Measurements from ENCODE around the gene GOLGA6C. TPM values are rescaled to one million over a fixed set of nuclear protein-coding genes. Genes with fewer than 3 reads are reported as not detected.
"Not testable (repeated sequence)": the region's sequence is repeated elsewhere in the genome, so short reads cannot be mapped to it uniquely, and the experiment has no call there.

The GOLGA6C gene
- total RNA-seq, 4 donors from 2014 or later: 0.17 to 0.41 TPM; not detected in 2

GRCh38 chr15:75273751-75274359 lies 15.7 kb downstream of the GOLGA6C start:
- H3K4me1 ChIP-seq; in situ Hi-C loops (cut with MboI; ENCODE audit: low sequenced_read_pairs in 4 of 4): not testable (repeated sequence)
- intact Hi-C loops (cut with DNase I; ENCODE audit: low total_unique reads): loop anchor here (10.0 kb wide), 1 partner anchor 1149 kb away; no protein-coding TSS in a partner anchor

GRCh38 chr15:75274509-75275107 lies 16.5 kb downstream of the GOLGA6C start:
- H3K36me3 ChIP-seq; H3K9me3 ChIP-seq; in situ Hi-C loops (cut with MboI; ENCODE audit: low sequenced_read_pairs in 4 of 4); H3K4me1 ChIP-seq; H3K4me3 ChIP-seq; H3K27ac ChIP-seq; H3K27me3 ChIP-seq: not testable (repeated sequence)
- intact Hi-C loops (cut with DNase I; ENCODE audit: low total_unique reads): loop anchor here (10.0 kb wide), 1 partner anchor 1150 kb away; no protein-coding TSS in a partner anchor
- ATAC-seq (peak; percentile 84 to 94), DNase-seq (peak; percentile 21 to 73)
- TF ChIP-seq CTCF (IDR thresholded peaks at IDR 0.05 in 4 of 5, conservative IDR thresholded peaks at IDR 0.05 in 1 of 5): peak; percentile 34 to 67 (median 54)

More at GRCh38 chr15:75273751-75274359, 15.7 kb downstream of the GOLGA6C start:
- ATAC-seq, DNase-seq, H3K36me3 ChIP-seq, H3K27ac ChIP-seq, H3K4me3 ChIP-seq, H3K27me3 ChIP-seq, H3K9me3 ChIP-seq: not testable (repeated sequence)

- intact Hi-C loops (cut with DNase I; ENCODE audit: low total_unique reads): loop anchor here (10.0 kb wide), 1 partner anchor 1151 kb away; no protein-coding TSS in a partner anchor
Observed at GRCh38 chr15:75275617-75276016, 17.5 kb downstream of the GOLGA6C start.

GRCh38 chr15:75278497-75278896 lies 20.4 kb downstream of the GOLGA6C start:
- H3K9me3 ChIP-seq; DNase-seq; ATAC-seq; H3K27me3 ChIP-seq; H3K4me3 ChIP-seq; in situ Hi-C loops (cut with MboI; ENCODE audit: low sequenced_read_pairs in 4 of 4); H3K27ac ChIP-seq; H3K4me1 ChIP-seq; H3K36me3 ChIP-seq: not testable (repeated sequence)
- intact Hi-C loops (cut with DNase I; ENCODE audit: low total_unique reads): loop anchor here (10.0 kb wide), 1 partner anchor 1154 kb away; no protein-coding TSS in a partner anchor

More at GRCh38 chr15:75275617-75276016, 17.5 kb downstream of the GOLGA6C start:
- ATAC-seq: peak in 1 of 2 donors; percentile 21
- in situ Hi-C loops (cut with MboI; ENCODE audit: low sequenced_read_pairs in 4 of 4); H3K27me3 ChIP-seq; H3K36me3 ChIP-seq; DNase-seq; H3K4me3 ChIP-seq; H3K4me1 ChIP-seq; H3K9me3 ChIP-seq; H3K27ac ChIP-seq: not testable (repeated sequence)

GRCh38 chr15:75282572-75282971 lies 24.4 kb downstream of the GOLGA6C start, which contains the start of gene GOLGA6D:
GOLGA6D (plus strand) TSS chr15:75282835; CDS start chr15:75282876, 41 bp downstream.
- H3K27ac ChIP-seq; H3K27me3 ChIP-seq; DNase-seq; in situ Hi-C loops (cut with MboI; ENCODE audit: low sequenced_read_pairs in 4 of 4); H3K4me1 ChIP-seq; H3K4me3 ChIP-seq; H3K9me3 ChIP-seq; intact Hi-C loops (cut with DNase I; ENCODE audit: low total_unique reads); ATAC-seq; H3K36me3 ChIP-seq: not testable (repeated sequence)

GRCh38 chr15:75284152-75284551 lies 26.0 kb downstream of the GOLGA6C start:
- H3K27me3 ChIP-seq; DNase-seq; H3K4me3 ChIP-seq; H3K9me3 ChIP-seq; intact Hi-C loops (cut with DNase I; ENCODE audit: low total_unique reads); H3K4me1 ChIP-seq; H3K27ac ChIP-seq; in situ Hi-C loops (cut with MboI; ENCODE audit: low sequenced_read_pairs in 4 of 4); ATAC-seq; H3K36me3 ChIP-seq: not testable (repeated sequence)

GRCh38 chr15:75293660-75294059 lies 35.5 kb downstream of the GOLGA6C start:
- H3K27me3 ChIP-seq; H3K27ac ChIP-seq; H3K4me1 ChIP-seq; DNase-seq; in situ Hi-C loops (cut with MboI; ENCODE audit: low sequenced_read_pairs in 4 of 4); H3K4me3 ChIP-seq; intact Hi-C loops (cut with DNase I; ENCODE audit: low total_unique reads); ATAC-seq; H3K9me3 ChIP-seq; H3K36me3 ChIP-seq: not testable (repeated sequence)

- H3K9me3 ChIP-seq; DNase-seq; H3K36me3 ChIP-seq; ATAC-seq; H3K27ac ChIP-seq; intact Hi-C loops (cut with DNase I; ENCODE audit: low total_unique reads); H3K27me3 ChIP-seq; in situ Hi-C loops (cut with MboI; ENCODE audit: low sequenced_read_pairs in 4 of 4); H3K4me3 ChIP-seq; H3K4me1 ChIP-seq: not testable (repeated sequence)
Observed at GRCh38 chr15:75298541-75299310, 40.6 kb downstream of the GOLGA6C start.

All from gastrocnemius medialis (tissue), 4 donors.